GM18505 (cell line): ENCODE results near the gene PPP1R12C.

ENCODE experiments used
- ATAC-seq: cut with Tn5 transposase; IDR thresholded peaks from one replicate; pipeline ENCODE4 v1.9.1; 2021; ENCODE audit not compliant: unreplicated experiment
- POLR2A ChIP-seq: IDR thresholded peaks from 4 replicates; pipeline ENCODE4 v1.6.1; 2011; ENCODE audit warnings: borderline replicate concordance; ENCODE audit not compliant: insufficient read depth, insufficient read length; ENCODE audit errors: extremely low read depth

PPP1R12C gene

DNA sequence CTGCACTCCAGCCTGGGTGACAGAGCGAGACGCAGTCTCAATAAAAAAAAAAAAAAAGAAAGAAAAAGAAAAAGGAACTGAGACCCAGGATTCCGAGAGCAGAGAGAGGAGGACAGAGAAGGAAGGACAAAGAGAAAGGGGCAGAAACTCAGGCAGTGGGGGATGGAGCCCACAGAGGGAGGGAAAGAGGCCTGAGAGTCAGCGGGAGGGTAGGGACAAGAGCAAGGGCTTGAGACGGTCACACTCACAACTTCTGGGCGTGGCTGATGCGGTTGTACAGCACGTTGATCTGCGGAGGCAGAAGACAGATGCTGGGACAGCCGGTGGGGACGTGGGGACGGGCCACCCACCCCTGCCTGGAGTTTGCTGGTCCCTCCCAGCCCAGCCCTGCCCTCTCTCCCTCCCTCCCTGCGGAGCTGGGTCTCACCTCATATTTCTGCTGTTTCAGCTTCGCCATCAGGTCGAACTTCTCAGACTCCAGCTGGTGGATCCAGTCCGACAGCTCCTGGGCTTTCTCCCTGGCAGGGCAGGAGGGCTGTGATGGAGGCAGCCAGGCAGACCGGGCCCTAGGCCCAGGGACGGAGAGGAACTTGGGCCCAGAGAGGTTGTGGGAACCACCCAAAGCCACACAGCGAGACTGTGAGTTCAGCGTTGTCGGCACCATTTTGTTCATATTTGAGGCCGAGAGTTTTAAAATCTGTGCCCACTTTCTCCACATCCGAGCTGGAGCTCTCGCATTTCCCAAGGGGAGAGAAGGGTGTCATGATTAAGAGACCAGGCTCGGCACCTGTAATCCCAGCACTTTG is 16.4 kb upstream of the PPP1R12C start:
- no peak for TF ChIP-seq POLR2A
- no peak for ATAC-seq

DNA sequence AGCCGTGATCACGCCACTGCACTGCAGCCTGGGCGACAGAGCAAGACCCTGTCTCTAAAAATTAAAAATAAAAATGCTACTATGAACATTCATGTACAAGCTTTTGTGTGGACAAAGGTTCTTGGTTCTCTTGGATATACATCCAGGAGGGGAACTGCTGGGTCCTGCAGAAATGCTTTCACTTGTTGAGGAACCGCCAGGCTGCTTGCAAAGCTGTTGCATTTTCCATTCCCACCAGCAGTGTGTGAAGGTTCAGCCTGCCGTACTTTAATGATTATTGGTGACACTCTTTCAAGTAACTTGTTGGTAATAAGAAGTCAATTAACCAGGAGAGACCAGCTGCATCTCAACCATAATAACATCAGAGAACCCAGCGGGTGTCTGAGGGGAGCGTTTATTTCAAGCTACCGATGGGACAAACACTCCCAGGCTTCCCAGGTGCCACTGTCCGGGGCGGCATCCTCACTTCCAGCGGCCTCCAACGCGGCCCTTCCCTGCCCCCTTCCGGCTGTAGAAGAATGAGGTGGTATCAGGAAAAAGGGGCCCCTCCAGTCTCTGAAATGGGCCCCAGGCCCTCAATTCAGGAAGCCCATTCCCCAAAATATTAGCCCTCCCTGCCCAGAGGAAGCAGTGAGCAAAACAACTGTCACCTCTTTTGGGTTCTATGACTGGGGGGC is 15.2 kb upstream of the PPP1R12C start:
- no peak for ATAC-seq
- TF ChIP-seq POLR2A, result no peak

DNA sequence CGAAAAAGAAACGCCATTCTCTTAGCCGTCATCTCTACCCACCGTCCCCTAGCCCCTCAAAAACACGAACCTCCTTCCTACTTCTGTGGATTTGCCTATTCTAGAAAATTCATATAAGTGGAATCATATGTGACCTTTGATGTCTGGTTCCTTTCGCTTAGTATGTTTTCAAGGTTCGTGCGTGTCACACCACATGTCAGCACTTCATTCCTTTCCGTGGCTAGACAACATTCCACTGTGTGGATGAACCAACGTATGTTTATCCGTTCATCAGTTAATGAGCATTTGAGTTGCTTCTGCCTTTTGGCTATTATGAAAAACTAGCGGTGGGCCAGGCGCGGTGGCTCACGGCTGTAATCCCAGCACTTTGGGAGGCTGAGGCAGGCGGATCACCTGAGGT is 14.0 kb upstream of the PPP1R12C start:
- ATAC-seq, result no peak
- TF ChIP-seq POLR2A, result no peak

DNA sequence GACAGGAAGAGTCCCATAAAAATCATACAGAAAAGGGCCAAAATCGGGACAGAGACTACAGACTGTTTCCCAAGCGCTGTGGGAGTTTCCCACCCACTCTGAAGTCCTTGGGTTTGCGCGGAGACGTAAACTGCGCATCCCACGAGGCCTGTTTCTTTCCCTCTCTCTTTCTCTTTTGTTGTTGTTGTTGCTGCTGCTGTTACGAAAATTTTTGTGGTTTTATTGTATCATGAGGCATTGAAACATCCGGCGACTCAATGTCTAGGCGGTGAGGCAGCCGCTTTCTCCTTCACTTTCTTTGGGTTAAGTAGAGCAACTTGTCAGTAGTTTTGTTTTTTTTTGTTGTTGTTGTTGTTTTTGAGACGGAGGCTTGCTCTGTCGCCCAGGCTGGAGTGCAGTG is 1.6 kb upstream of the PPP1R12C start:
- ATAC-seq, result no peak
- TF ChIP-seq POLR2A, result no peak

DNA sequence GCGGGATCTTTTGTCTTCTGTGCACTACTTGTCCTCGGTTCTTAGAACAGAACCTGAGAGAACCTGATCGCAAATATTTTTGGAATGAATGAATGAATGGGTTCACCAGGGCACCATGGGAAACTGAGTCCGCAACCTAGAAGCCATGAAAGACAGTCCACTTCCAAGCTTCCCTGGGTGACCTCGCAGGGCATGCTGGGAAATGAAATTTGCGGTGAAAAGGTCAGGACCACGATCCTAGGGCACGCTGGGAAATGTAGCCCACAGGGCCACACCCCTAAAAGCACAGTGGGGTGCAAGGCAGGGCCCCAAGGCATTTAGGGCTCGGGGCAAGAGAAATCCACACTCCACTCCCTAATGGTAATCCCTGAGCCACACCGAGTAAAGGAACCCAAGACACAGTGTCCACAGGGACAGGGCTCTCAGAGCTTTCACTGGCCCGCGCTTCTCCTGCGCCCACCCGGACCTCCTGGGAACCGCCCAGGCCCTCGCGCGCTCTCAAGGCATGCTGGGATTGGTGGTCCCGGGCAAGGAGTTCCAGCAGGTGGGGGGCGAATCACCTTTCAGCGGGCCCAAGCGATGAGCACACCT is 1.1 kb upstream of the PPP1R12C start:
- no peak for TF ChIP-seq POLR2A
- ATAC-seq, result no peak

DNA sequence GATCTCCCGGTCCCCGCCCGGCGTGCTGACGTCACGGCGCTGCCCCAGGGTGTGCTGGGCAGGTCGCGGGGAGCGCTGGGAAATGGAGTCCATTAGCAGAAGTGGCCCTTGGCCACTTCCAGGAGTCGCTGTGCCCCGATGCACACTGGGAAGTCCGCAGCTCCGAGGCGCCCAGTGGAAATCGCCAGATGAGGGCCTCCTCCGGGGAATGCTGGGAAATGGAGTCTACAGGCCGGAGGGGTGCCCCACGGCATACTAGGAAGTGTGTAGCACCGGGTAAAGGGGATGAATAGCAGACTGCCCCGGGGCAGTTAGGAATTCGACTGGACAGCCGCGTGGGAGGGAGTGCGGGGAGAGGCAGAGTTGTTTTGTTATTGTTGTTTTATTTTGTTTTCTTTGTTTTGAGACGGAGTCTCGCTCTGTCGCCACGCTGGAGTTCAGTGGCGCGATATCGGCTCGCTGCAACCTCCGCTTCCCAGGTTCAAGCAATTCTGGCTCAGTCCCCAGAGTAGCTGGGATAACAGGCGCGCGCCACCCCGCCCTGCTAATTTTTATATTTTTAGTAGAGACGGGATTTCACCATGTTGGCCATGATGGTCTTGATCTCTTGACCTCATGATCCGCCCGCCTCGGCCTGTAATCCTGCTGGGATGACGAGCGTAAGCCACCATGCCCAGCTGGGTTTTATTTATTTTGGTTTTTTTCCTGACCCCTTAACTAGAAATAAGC is 390 bp upstream of the PPP1R12C start:
- TF ChIP-seq POLR2A, result peak; percentile 76
- peak; percentile 78 for ATAC-seq

DNA sequence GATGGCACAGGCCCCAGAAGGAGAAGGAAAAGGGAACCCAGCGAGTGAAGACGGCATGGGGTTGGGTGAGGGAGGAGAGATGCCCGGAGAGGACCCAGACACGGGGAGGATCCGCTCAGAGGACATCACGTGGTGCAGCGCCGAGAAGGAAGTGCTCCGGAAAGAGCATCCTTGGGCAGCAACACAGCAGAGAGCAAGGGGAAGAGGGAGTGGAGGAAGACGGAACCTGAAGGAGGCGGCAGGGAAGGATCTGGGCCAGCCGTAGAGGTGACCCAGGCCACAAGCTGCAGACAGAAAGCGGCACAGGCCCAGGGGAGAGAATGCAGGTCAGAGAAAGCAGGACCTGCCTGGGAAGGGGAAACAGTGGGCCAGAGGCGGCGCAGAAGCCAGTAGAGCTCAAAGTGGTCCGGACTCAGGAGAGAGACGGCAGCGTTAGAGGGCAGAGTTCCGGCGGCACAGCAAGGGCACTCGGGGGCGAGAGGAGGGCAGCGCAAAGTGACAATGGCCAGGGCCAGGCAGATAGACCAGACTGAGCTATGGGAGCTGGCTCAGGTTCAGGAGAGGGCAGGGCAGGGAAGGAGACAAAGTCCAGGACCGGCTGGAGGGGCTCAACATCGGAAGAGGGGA is 1.1 kb downstream of the PPP1R12C start:
- no peak for ATAC-seq
- TF ChIP-seq POLR2A, result peak; percentile 59

DNA sequence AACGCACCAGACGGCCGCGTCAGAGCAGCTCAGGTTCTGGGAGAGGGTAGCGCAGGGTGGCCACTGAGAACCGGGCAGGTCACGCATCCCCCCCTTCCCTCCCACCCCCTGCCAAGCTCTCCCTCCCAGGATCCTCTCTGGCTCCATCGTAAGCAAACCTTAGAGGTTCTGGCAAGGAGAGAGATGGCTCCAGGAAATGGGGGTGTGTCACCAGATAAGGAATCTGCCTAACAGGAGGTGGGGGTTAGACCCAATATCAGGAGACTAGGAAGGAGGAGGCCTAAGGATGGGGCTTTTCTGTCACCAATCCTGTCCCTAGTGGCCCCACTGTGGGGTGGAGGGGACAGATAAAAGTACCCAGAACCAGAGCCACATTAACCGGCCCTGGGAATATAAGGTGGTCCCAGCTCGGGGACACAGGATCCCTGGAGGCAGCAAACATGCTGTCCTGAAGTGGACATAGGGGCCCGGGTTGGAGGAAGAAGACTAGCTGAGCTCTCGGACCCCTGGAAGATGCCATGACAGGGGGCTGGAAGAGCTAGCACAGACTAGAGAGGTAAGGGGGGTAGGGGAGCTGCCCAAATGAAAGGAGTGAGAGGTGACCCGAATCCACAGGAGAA is 1.9 kb downstream of the PPP1R12C start:
- TF ChIP-seq POLR2A, result no peak
- no peak for ATAC-seq

DNA sequence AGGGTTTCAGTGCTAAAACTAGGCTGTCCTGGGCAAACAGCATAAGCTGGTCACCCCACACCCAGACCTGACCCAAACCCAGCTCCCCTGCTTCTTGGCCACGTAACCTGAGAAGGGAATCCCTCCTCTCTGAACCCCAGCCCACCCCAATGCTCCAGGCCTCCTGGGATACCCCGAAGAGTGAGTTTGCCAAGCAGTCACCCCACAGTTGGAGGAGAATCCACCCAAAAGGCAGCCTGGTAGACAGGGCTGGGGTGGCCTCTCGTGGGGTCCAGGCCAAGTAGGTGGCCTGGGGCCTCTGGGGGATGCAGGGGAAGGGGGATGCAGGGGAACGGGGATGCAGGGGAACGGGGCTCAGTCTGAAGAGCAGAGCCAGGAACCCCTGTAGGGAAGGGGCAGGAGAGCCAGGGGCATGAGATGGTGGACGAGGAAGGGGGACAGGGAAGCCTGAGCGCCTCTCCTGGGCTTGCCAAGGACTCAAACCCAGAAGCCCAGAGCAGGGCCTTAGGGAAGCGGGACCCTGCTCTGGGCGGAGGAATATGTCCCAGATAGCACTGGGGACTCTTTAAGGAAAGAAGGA is 2.8 kb downstream of the PPP1R12C start:
- ATAC-seq, result no peak
- no peak for TF ChIP-seq POLR2A

DNA sequence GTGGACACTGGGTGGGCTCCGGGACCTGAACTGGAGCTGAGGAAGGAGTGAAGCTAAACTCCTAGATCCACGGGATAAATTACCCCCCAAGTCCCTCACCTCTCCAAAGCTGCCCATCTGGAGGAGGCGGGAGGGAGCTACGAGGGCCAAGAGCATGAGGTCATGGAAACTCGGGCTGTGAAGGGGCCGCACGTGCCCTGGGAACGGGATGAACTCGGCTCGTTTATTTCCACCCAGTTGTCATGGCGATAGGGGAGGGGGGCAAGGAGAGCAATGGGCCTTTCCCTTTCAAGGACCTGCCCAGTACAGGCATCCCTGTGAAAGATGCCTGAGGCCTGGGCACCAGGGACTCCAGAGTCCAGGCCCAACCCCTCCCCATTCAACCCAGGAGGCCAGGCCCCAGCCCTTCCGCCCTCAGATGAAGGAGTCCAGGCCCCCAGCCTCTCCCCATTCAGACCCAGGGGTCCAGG is 3.8 kb downstream of the PPP1R12C start:
- ATAC-seq, result no peak

DNA sequence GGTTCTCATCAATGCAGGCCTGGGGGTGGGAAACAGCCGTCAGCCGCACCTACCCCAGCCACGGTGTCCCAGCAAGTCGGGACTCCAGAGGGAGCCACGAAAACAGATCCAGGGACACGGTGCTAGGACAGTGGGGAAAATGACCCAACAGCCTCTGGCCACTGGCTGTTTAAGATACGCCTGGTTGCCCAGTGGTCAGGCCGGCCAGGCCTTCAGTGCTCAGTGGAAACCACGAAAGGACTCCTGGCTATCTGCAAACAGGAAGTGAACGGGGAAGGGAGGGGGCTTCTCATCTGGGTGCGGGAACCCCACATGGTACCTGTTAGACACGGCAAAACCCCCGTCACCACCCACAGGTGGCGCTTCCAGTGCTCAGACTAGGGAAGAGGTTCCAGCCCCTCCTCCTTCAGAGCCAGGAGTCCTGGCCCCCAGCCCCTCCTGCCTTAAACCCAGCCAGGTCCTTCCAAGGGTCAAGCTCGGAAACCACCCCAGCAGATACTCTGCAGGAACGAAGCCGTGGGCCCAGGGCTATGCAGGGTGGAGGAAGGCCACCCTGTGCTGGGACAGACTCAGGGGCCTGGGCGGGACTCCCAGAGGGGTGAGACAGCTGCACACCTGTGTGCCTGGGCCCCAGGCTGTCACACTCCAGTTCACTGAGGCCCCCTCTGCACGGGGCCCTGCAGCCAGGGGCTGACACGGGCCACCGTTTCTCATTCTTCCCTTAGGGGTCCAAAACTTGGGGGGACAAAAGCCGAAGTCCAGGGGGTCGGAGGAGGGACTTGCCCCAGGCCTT is 4.5 kb downstream of the PPP1R12C start:
- no peak for ATAC-seq
- no peak for TF ChIP-seq POLR2A

More for the DNA sequence above, 3.8 kb downstream of the PPP1R12C start:
- no peak for TF ChIP-seq POLR2A
